H1 (cell line): Measurements from ENCODE around the gene POLR1F. TPM values are rescaled to one million over a fixed set of nuclear protein-coding genes. Genes with fewer than 3 reads are reported as not detected.

Experiments used
- CTCF ChIA-PET: fragments of 300-600 bp; sonication (Branson Sonifier 250); formaldehyde crosslinking; loops from one replicate; lab custom pipeline; 2021; ENCODE audit not compliant: partially characterized antibody; lab: Charles Lee
- POLR2A ChIA-PET: fragments of 300-600 bp; sonication (Branson Sonifier 250); formaldehyde crosslinking; loops from one replicate; lab custom pipeline; 2021; ENCODE audit warnings: inconsistent platforms; ENCODE audit not compliant: partially characterized antibody; lab: Charles Lee
- DNase-seq, 2 experiments: peaks; one replicate each; pipeline versions ENCODE4 v3.0.0 to v3.0.0-alpha.2; 2010 to 2022; ENCODE audit warnings: low spot score in 2 of 2, low read depth in 1 of 2, mixed read lengths in 1 of 2
- FAIRE-seq: peaks from 2 replicates; lab custom pipeline; 2011; peaks lifted over from hg19 to GRCh38; lab: Jason Lieb, UNC
- H2AFZ ChIP-seq: 2 replicates; pipeline ENCODE4 v1.8.1; 2012; ENCODE audit warnings: low read length, inconsistent platforms
- H2AK5ac ChIP-seq: 2 replicates; pipeline ENCODE4 v1.6.1; 2013; ENCODE audit warnings: low read depth, low read length
- H2BK120ac ChIP-seq: replicated peaks from 2 replicates; pipeline ENCODE3; 2013; ENCODE audit warnings: low read depth, low read length, inconsistent platforms
- H2BK12ac ChIP-seq: 2 replicates; pipeline ENCODE4 v1.6.1; 2013; ENCODE audit warnings: low read depth, low read length
- H2BK15ac ChIP-seq: 2 replicates; pipeline ENCODE4 v1.6.1; 2013; ENCODE audit warnings: low read length
- H2BK20ac ChIP-seq: 2 replicates; pipeline ENCODE4 v1.6.1; 2013; ENCODE audit warnings: low read length
- H2BK5ac ChIP-seq: 2 replicates; pipeline ENCODE4 v1.6.1; 2013; ENCODE audit warnings: low read depth, low read length
- H3K14ac ChIP-seq: 2 replicates; pipeline ENCODE4 v1.6.1; 2013; ENCODE audit warnings: inconsistent platforms; ENCODE audit not compliant: insufficient read length
- H3K18ac ChIP-seq: 2 replicates; pipeline ENCODE4 v1.6.1; 2013; ENCODE audit warnings: low read length; ENCODE audit errors: extremely low read depth
- H3K23ac ChIP-seq: 2 replicates; pipeline ENCODE4 v1.6.1; 2013; ENCODE audit warnings: inconsistent platforms; ENCODE audit not compliant: insufficient read length
- H3K23me2 ChIP-seq: 2 replicates; pipeline ENCODE4 v1.6.1; 2013; ENCODE audit warnings: low read depth, low read length
- H3K27ac ChIP-seq: 2 replicates; pipeline ENCODE4 v1.6.1; 2011; ENCODE audit warnings: low read depth, low read length, inconsistent platforms
- H3K27me3 ChIP-seq, 4 experiments: replicated peaks in 1 of 4; 1 replicate in 1 of 4; 2 replicates in 3 of 4; pipeline versions ENCODE4 v1.6.1 to v1.8.1; 2011 to 2013; ENCODE audit warnings: low read length in 3 of 4, mild to moderate bottlenecking in 3 of 4, inconsistent platforms in 2 of 4, mixed read lengths in 2 of 4, moderate library complexity in 1 of 4; ENCODE audit not compliant: control insufficient read depth in 3 of 4, insufficient read depth in 3 of 4; ENCODE audit errors: extremely low read depth in 1 of 4
- H3K36me3 ChIP-seq, 4 experiments: 2 replicates each; pipeline versions ENCODE4 v1.6.1 to v1.8.1; 2011 to 2013; ENCODE audit warnings: mild to moderate bottlenecking in 4 of 4, low read length in 3 of 4, moderate library complexity in 2 of 4, control low read depth in 1 of 4, inconsistent platforms in 1 of 4; ENCODE audit not compliant: insufficient read depth in 4 of 4, control insufficient read depth in 2 of 4
- H3K4ac ChIP-seq: replicated peaks from 2 replicates; pipeline ENCODE3; 2013; ENCODE audit warnings: low read length, low read depth, mixed read lengths, inconsistent platforms; ENCODE audit not compliant: insufficient read length
- H3K4me1 ChIP-seq, 4 experiments: replicated peaks in 1 of 4; 1 replicate in 1 of 4; 2 replicates in 3 of 4; pipeline versions ENCODE4 v1.6.1 to v1.8.1; 2011 to 2013; ENCODE audit warnings: low read length in 3 of 4, inconsistent platforms in 2 of 4, mixed read lengths in 1 of 4; ENCODE audit not compliant: insufficient read depth in 4 of 4, control insufficient read depth in 3 of 4
- H3K4me2 ChIP-seq, 2 experiments: 2 replicates each; pipeline versions ENCODE4 v1.6.1 to v1.8.1; 2011 to 2013; ENCODE audit warnings: low read depth in 2 of 2, low read length in 2 of 2, control low read depth in 1 of 2, inconsistent platforms in 1 of 2, mild to moderate bottlenecking in 1 of 2; ENCODE audit not compliant: insufficient read depth in 1 of 2
- H3K4me3 ChIP-seq, 4 experiments: fragments of 200-600, 300-600 bp in 1 of 4; sonication (generic), shearing (Covaris generic), sonication (Bioruptor Twin) in 1 of 4; 2 replicates each; pipeline versions ENCODE4 v1.5.1 to v1.8.1; 2011 to 2016; ENCODE audit warnings: low read length in 4 of 4, low read depth in 3 of 4, control low read depth in 2 of 4, inconsistent platforms in 2 of 4, mild to moderate bottlenecking in 2 of 4, mixed read lengths in 1 of 4, moderate library complexity in 1 of 4; ENCODE audit not compliant: insufficient read depth in 2 of 4; ENCODE audit errors: extremely low read depth in 1 of 4
- H3K56ac ChIP-seq: replicated peaks from 2 replicates; pipeline ENCODE3; 2013; ENCODE audit warnings: low read depth, mild to moderate bottlenecking, mixed read lengths, low read length, inconsistent platforms; ENCODE audit not compliant: insufficient read length
- H3K79me1 ChIP-seq: 2 replicates; pipeline ENCODE4 v1.6.1; 2013; ENCODE audit warnings: low read depth, low read length, control low read depth
- H3K79me2 ChIP-seq, 2 experiments: 2 replicates each; pipeline versions ENCODE4 v1.6.1 to v1.8.1; 2012 to 2013; ENCODE audit warnings: low read length in 2 of 2, mild to moderate bottlenecking in 2 of 2, inconsistent platforms in 1 of 2; ENCODE audit not compliant: insufficient read depth in 2 of 2, control insufficient read depth in 1 of 2
- H3K9ac ChIP-seq, 4 experiments: replicated peaks in 1 of 4; 1 replicate in 1 of 4; 2 replicates in 3 of 4; pipeline versions ENCODE4 v1.6.1 to v1.8.1; 2011 to 2013; ENCODE audit warnings: low read depth in 3 of 4, low read length in 3 of 4, control low read depth in 2 of 4, mild to moderate bottlenecking in 2 of 4, moderate library complexity in 2 of 4, inconsistent platforms in 1 of 4; ENCODE audit errors: extremely low read depth in 1 of 4
- H3K9me3 ChIP-seq, 2 experiments: 2 replicates each; pipeline versions ENCODE4 v1.6.1 to v1.8.1; 2012 to 2013; ENCODE audit warnings: mild to moderate bottlenecking in 2 of 2, moderate library complexity in 2 of 2, control low read depth in 1 of 2, inconsistent platforms in 1 of 2, low read depth in 1 of 2, low read length in 1 of 2, mixed read lengths in 1 of 2; ENCODE audit not compliant: insufficient read depth in 2 of 2
- H4K20me1 ChIP-seq, 2 experiments: replicated peaks in 1 of 2; 2 replicates each; pipeline versions ENCODE3 to v1.8.1; 2011 to 2013; ENCODE audit warnings: inconsistent platforms in 2 of 2, low read length in 2 of 2, mild to moderate bottlenecking in 1 of 2; ENCODE audit not compliant: insufficient read depth in 2 of 2, control insufficient read depth in 1 of 2
- H4K5ac ChIP-seq: 2 replicates; pipeline ENCODE4 v1.6.1; 2013; ENCODE audit warnings: low read length, low read depth, mixed read lengths, inconsistent platforms; ENCODE audit not compliant: insufficient read length
- H4K8ac ChIP-seq: 2 replicates; pipeline ENCODE4 v1.8.0; 2013; ENCODE audit warnings: mild to moderate bottlenecking, moderate library complexity, low read length, inconsistent platforms; ENCODE audit not compliant: insufficient read depth; ENCODE audit errors: extremely low read depth
- H4K91ac ChIP-seq: replicated peaks from 2 replicates; pipeline ENCODE3; 2013; ENCODE audit warnings: low read length, mixed read lengths, inconsistent platforms; ENCODE audit not compliant: insufficient read length
- BRCA1 ChIP-seq: IDR thresholded peaks from 2 replicates; pipeline ENCODE4 v1.6.1; 2012; ENCODE audit warnings: low read depth, low read length, improper control_type of control experiment
- FOSL1 ChIP-seq: IDR thresholded peaks from 2 replicates; pipeline ENCODE4 v1.6.1; 2011; ENCODE audit warnings: mild to moderate bottlenecking, low read depth, low read length, moderate library complexity; ENCODE audit not compliant: insufficient read depth
- GABPA ChIP-seq: IDR thresholded peaks from 2 replicates; pipeline ENCODE4 v1.6.1; 2011; ENCODE audit warnings: mild to moderate bottlenecking, low read length, moderate library complexity, borderline replicate concordance; ENCODE audit not compliant: insufficient read depth
- MAFK ChIP-seq: IDR thresholded peaks from 2 replicates; pipeline ENCODE4 v1.6.1; 2012; ENCODE audit warnings: low read depth, mild to moderate bottlenecking, improper control_type of control experiment, low read length
- PHF8 ChIP-seq: fragments of 200-600 bp; sonication (generic); conservative IDR thresholded peaks from 2 replicates; pipeline ENCODE4 v1.7.1; 2012; ENCODE audit warnings: low read depth, mild to moderate bottlenecking, inconsistent platforms, low read length, moderate library complexity
- WGBS, 2 experiments: shearing (Covaris generic) in 1 of 2; methylation state at CpG; one replicate each; pipeline versions ENCODE4 v1.1.6 to v1.1.7; 2013 to 2015; ENCODE audit warnings: low lambda C conversion rate in 2 of 2, mixed read lengths in 2 of 2, inconsistent platforms in 1 of 2, low coverage in 1 of 2, missing lambda C conversion rate in 1 of 2; ENCODE audit not compliant: insufficient replicate concordance in 2 of 2, insufficient coverage in 1 of 2, insufficient read length in 1 of 2; ENCODE audit errors: extremely low coverage in 1 of 2, missing lambda C conversion rate in 1 of 2; 5-methylcytosine and 5-hydroxymethylcytosine counted together
- polyA plus RNA-seq, 7 experiments: library from polyadenylated mRNA; depleted of rRNA in 3 of 7; stranded (reverse) in 5 of 7; unstranded in 2 of 7; fragments of >200 nt in 5 of 7; fragments of 200-250 nt in 2 of 7; gene quantifications; 1 replicate in 5 of 7; 2 replicates in 1 of 7; 4 replicates in 1 of 7; pipeline versions ENCODE4 v1.2.1 to v1.2.3, GENCODE V29; 2011 to 2013; ENCODE audit warnings: missing spikeins in 2 of 7, mixed read lengths in 2 of 7
- total RNA-seq: library from RNA; stranded (reverse); fragmentation: NEBNext Ultra II Directional; extraction: Animal tissue kit (Norgen Biotek cat#: 25700); gene quantifications from 2 replicates; pipeline ENCODE4 v1.2.1, GENCODE V29; 2021

The POLR1F gene
- total and polyA plus RNA-seq, 2 of the 8 experiments (the other 6 are each of a cell fraction or from before 2014, with no cell fraction given): 11.2 to 24.6 TPM

- Histone ChIP-seq H2BK120ac (no peak overlapping the region), H3K4me2 (peak overlapping the region; percentile 65 to 87; a peak in 3 of 4 replicates), H3K14ac (no peak overlapping the region), H3K9me3 (no peaks in the 10 kb centered on the region), H2AFZ (no peak overlapping the region), H3K23ac (no peak overlapping the region), H3K4me3 (peak overlapping the region in 1 of 4 experiments; percentile 98; a peak in 3 of 8 replicates), H3K36me3 (no peaks in the 10 kb centered on the region; a peak in 1 of 8 replicates), H3K79me2 (peaks cover 10 to 60% of the 10 kb centered on the region in 2 experiments), H2AK5ac (no peak overlapping the region)
- CTCF ChIA-PET: interaction anchor here (0.6 to 0.7 kb wide), 3 partner anchors 94 to 825 kb away, joined by 3 read pairs; no protein-coding TSS in a partner anchor
- DNase-seq: no peak
- FAIRE-seq: no peak
- TF ChIP-seq GABPA: no peak
- TF ChIP-seq FOSL1: no peak
- TF ChIP-seq BRCA1: no peak
- TF ChIP-seq MAFK: no peak
- TF ChIP-seq PHF8: no peak
- TF ChIP-seq, all 59 proteins: peak for 0
- Histone ChIP-seq H4K91ac (no peak overlapping the region), H2BK5ac (no peak overlapping the region), H3K18ac (no peak overlapping the region), H2BK12ac (no peak overlapping the region), H3K4ac (no peak overlapping the region), H2BK15ac (no peak overlapping the region), H4K5ac (no peak overlapping the region), H3K27me3 (no peaks in the 10 kb centered on the region), H3K9ac (no peak overlapping the region), H3K23me2 (no peaks in the 10 kb centered on the region), H4K20me1 (no peaks in the 10 kb centered on the region), H3K79me1 (peaks cover 3% of the 10 kb centered on the region; the same call in 1 of the 2 replicates), H3K56ac (no peak overlapping the region), H2BK20ac (no peak overlapping the region), H3K4me1 (peaks cover 0 to 3% (median 1%) of the 10 kb centered on the region in 4 experiments; a peak in 2 of 7 replicates), H4K8ac (no peak overlapping the region), H3K27ac (no peak overlapping the region)
- WGBS, 2 experiments: 87% methylated on average over 3 of the region's 3 CpGs; no CpG with 5 or more reads in 1 of the 2 experiments
- POLR2A ChIA-PET: no interaction called here
Observed at GRCh38 chr7:19707240-19707639, 1.6 kb downstream of the POLR1F start.
